GM18505 (cell line): ENCODE results near the gene KRTAP4-12.
"Not testable (repeated sequence)": the region's sequence is repeated elsewhere in the genome, so short reads cannot be mapped to it uniquely, and the experiment has no call there.

Source experiments
- ATAC-seq: cut with Tn5 transposase; IDR thresholded peaks from one replicate; pipeline ENCODE4 v1.9.1; 2021; ENCODE audit not compliant: unreplicated experiment
- POLR2A ChIP-seq: IDR thresholded peaks from 4 replicates; pipeline ENCODE4 v1.6.1; 2011; ENCODE audit warnings: borderline replicate concordance; ENCODE audit not compliant: insufficient read depth, insufficient read length; ENCODE audit errors: extremely low read depth

The KRTAP4-12 gene

DNA sequence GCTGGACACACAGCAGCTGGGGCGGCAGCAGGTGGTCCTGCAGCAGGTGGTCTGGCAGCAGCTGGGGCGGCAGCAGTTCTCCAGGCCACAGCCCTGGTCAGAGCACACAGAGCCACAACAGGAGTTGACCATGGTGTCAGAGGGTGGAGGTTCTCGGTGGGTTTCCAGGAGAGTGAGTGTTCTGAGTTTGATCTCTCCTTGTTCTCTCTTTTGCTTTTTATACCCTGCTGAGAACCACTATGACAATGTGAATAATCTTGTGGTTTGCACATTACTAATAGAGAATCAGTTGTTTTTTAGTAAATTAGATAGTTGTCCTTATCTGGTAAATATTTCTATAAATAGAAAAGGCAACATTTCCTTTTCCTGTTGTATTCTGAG lies at the start of gene KRTAP4-12:
Gene KRTAP4-12, minus strand, starts transcription at position 192 of the 381 bp plus-strand sequence. Its CDS starts 60 bp downstream, at position 132.
- ATAC-seq: not testable (repeated sequence)

DNA sequence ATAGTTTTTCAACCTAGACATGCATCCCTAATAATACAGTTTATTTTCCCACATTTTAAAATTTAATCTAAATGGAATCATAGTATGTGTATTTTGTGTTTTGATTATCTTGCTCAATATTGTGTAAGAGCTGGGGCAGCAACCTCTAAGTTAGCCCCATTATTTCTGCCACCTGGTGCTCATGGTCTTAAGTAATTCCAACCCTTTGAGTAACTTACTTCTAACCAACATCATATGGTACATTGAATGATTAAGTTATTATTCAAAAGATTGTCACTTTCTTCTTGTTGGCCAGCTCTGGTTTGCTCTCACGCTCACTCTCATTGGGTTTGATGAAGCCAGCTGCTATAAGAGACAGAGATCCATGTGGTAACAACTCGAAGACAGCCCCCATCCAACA lies 47.9 kb upstream of the KRTAP4-12 start:
- no peak for TF ChIP-seq POLR2A
- ATAC-seq: no peak

DNA sequence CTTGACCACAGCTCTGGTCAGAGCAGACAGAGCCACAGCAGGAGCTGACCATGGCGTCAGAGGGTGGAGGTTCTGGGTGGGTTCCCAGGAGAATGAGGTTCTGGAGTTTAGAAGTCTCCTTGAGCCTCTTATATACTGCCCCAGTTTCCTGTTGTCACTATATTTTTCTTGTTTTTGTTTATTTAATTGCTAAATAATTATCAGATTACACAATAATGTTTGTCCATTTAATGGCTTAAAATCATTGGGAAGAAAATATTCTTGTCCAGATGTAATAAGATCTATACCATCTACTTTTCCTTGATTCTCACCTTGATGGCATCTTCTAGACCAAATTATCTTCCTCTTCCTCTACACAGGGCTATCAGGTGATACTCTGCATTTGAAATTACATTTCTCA lies 44.1 kb upstream of the KRTAP4-12 start, which contains the start of gene KRTAP4-3:
Gene KRTAP4-3, minus strand, starts transcription at position 101 of the 400 bp plus-strand sequence. Its CDS starts 49 bp downstream, at position 52.
- no peak for TF ChIP-seq POLR2A
- no peak for ATAC-seq

DNA sequence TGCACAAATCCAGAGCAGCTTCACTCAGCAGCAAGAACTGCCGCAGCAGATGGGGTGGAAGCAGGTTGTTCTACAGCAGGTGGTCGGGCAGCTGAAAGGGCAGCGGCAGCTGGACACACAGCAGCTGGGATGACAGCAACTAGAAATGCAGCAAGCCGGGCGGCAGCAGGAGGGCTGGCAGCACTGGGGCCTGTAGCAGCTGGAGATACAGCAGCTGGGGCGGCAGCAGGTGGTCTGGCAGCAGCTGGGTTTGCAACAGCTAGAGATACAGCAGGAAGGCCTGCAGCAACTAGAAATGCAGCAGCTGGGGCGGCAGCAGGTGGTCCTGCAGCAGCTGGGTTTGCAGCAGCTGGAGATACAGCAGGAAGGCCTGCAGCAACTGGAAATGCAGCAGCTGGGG lies 43.6 kb upstream of the KRTAP4-12 start:
- ATAC-seq: no peak
- TF ChIP-seq POLR2A: no peak

DNA sequence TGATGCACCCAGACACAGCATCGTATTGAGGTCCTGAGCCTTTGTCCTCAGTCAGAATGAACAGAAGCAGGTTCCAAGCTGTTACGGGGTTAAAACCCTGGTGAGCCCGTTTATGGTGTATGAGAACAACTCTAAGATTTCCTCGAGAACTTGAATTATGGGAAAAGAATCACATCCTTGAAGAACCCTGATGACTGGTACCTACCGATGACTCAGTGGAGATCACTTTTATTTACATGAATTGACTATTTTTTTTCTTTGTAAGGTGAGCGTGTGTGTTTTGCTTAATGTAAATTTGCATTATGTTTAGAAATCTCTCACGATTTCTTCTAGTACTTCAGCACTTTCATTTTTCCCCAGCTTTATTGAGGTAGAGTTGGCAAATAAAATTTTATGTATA lies 39.8 kb upstream of the KRTAP4-12 start:
- no peak for TF ChIP-seq POLR2A

DNA sequence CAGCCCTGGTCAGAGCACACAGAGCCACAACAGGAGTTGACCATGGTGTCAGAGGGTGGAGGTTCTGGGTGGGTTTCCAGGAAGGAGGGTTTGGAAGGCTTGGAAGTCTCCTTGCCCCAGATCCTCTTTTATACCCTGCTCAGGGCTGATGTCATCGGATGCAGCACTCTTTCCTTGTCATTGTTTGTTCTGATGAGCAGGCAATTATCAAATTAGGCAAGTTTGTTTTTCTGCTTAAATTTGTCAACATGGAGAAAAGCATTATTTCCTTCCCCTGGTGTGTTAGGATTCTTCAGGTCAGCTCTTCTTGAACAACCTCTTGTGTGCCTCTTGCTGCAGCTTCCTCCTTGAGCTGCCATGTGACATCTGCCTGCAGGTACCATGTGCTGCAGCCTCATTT lies 36.7 kb upstream of the KRTAP4-12 start, which contains the start of gene KRTAP4-4:
Gene KRTAP4-4, minus strand, starts transcription at position 101 of the 400 bp plus-strand sequence. Its CDS starts 57 bp downstream, at position 44.
- no peak for TF ChIP-seq POLR2A
- no peak for ATAC-seq

More for the DNA sequence above, 39.8 kb upstream of the KRTAP4-12 start:
- no peak for ATAC-seq

DNA sequence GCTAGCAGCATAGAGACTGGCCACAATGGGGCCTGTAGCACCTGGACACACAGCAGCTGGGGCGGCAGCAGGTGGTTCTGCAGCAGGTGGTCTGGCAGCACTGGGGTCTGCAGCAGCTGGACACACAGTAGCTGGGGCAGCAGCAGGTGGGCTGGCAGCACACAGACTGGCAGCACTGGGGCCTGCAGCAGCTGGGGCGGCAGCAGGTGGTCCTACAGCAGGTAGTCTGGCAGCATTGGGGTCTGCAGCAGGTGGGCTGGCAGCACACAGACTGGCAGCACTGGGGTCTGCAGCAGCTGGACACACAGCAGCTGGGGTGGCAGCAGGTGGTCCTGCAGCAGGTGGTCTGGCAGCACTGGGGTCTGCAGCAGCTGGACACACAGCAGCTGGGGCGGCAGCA lies 36.2 kb upstream of the KRTAP4-12 start:
- not testable (repeated sequence) for ATAC-seq

DNA sequence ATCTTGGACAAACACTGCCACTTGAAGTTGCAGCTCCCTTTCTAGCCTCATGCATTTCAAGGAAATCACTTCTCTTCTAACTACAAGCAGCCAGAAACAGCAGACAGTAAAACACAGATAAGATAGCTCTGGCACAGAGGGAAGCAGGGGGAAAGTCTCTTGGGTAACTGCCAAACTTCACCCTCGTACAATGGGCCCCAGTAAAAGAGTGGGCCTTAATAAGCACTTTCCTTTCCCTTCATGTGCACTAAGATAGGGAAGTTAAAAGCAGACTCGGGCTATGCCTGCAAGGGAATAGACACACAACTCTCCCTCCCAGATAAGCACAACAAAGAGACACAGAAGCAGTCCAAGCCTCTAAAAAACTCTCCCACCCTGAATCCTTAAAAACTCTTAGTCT lies 29.9 kb upstream of the KRTAP4-12 start:
- no peak for TF ChIP-seq POLR2A
- ATAC-seq: no peak

DNA sequence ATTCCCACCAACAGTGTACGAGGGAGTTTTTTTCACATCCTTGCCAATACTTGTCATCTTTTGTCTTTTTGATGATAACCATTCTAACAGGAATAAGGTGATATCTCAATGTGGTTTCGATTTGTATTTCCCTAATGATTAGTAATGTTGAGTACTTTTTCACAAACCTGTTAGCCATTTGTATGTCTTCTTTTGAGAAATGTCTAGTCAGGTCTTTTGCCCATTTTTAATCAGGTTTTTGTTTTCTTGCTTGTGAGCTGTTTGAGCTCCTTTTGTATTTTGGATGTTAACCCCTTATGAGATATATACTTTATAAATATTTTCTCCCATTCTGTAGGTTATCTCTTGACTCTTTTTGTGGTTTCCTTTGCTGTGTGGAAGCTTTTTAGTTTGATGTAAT lies 27.5 kb upstream of the KRTAP4-12 start:
- no peak for TF ChIP-seq POLR2A
- ATAC-seq: no peak

DNA sequence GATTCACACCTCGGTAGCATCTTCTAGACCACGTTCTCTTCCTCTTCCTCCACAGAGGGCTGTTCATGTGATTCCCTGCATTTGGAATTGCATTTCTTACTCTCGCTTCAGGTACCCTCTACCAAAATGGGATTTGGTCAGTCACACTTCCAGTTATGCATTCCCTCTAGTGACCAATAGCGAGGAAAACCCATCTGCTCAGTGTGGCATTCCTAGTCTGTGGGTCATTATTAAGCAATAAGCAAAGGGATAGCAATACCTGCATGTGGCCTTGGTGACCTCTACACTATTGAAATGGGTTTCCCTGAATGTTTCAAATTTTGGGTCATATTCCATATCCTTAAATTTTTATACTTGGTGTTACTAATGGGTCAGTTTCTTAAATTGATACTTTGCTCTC lies 26.0 kb upstream of the KRTAP4-12 start:
- no peak for TF ChIP-seq POLR2A
- no peak for ATAC-seq

DNA sequence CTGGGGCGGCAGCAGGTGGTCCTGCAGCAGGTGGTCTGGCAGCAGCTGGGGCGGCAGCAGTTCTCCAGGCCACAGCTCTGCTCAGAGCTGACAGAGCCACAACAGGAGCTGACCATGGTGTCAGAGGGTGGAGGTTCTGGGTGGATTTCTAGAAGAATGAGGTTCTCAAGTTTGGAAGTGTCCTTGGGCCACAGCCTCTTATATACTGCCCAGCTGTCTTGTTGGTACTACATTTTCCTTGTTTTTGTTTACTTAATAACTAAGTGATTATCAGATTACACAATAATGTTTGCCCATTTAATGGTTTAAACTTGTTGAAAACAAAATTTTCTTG lies 25.6 kb upstream of the KRTAP4-12 start, which contains the start of gene KRTAP4-5:
Gene KRTAP4-5, minus strand, starts transcription at position 174 of the 334 bp plus-strand sequence. Its CDS starts 58 bp downstream, at position 116.
- no peak for TF ChIP-seq POLR2A
- ATAC-seq: no peak

DNA sequence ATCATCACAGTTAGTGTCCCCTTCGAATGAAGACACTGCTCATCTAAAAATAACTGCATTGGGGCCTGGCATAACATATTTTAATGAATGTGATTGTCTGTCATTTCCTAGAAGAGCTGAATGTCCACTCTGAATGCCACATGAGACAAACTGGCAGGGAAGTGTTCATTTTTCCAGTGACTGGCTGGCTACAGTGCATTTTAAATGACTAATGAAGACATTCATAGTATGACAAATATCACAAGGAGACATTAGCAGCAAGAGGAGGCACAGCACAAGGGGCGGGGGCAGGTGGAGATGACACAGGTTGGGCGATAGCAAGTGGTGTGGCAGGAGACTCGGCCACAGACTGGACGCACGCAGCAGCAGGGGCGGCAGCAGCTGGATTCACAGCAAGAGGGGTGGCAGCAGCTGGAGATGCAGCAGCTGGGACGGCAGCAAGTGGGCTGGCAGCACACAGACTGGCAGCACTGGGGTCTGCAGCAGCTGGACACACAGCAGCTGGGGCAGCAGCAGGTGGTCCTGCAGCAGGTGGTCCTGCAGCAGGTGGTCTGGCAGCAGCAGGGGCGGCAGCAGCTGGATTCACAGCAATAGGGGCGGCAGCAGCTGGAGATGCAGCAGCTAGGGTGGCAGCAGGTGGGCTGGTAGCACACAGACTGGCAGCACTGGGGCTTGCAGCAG lies 25.1 kb upstream of the KRTAP4-12 start:
- not testable (repeated sequence) for ATAC-seq

DNA sequence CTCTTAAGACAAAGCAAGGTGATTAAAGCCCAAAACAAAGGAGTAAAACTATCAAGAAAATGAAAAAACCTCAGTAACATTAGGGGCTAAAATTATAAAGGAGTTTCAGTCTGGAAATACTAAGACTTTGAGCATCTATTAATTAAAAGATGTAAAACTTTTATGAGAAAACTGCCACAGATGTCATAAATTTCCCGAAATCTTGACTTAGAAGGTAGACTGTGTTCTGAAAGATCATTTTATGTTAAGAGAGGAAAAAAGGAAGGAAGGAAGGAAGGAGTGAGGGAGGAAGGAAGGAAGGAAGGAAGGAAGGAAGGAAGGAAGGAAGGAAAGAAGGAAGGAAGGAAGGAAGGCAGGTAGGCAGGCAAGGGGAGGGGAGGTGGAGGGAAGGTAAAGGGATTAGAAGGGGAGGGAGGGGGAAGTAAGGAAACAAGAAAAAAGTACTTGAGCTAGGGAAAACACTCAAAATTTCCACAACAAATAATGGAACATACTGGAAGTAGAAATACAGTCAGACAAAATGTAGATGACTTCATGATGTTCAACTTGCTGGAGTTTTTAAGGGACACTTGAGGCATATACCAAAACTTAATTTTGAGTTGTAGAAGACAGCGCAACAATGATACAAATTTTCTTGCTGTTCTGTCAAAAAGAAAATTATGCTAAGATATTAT lies 23.7 kb upstream of the KRTAP4-12 start:
- TF ChIP-seq POLR2A: no peak
- ATAC-seq: no peak

DNA sequence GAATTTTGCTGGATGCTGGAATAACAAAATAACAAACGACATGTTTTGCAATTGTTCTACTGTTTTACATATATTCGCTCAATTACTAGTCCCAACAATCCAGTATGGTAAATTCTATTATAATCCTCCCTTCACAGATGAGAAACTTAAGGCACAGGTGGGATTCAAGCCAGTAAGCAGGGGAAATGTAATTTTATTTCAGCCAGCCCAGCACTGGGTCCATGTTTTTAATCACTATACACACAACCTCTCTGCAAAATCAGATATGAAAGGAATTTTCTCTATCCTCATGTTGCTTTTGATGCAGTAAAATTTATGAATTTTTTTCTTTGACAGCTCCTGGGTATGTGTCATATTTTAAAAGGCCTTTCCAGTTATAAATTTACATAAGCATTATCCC lies 21.3 kb upstream of the KRTAP4-12 start:
- TF ChIP-seq POLR2A: no peak
- ATAC-seq: no peak

DNA sequence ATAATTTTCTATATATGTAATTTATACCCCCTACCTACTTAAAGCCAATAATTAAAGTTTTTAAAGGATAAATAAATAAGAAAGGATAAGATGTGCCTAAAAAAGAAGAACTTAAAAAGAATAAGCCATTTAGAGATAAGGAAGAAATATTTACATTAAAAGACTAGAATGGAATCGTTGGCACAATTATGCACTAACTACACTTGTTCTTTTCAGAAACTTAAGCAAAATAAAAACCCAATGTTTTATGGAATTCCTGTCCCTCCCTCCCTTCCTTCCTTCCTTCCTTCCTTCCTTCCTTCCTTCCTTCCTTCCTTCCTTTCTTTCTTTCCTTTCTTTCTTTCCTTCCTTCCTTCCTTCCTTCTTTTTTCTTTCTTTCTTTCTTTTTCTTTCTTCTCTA lies 20.9 kb upstream of the KRTAP4-12 start:
- no peak for ATAC-seq
- TF ChIP-seq POLR2A: no peak

DNA sequence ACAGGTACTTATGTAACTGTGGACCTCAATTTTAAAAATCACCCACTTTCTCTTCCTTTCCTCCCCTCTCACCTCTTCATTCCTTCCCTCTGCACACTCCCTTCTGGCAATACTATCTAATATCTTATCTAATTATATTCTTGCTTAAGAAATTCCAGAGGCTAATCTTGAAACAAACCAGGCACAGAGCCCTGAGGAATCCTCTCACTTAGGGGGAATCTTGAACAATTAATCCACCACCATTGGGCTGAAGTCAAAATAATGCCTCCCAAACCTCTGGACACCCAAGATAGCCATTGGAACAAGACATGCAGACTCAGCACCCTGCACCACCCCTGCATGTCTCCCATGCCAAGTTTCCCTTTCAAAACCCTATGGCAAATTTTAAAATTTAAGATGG lies 17.4 kb upstream of the KRTAP4-12 start:
- ATAC-seq: no peak
- no peak for TF ChIP-seq POLR2A
